Mesenchymal stem cell (in vitro differentiated cells and primary cell): Measurements from ENCODE around the gene FAM83F.

Experiments
- DNase-seq: peaks from one replicate; pipeline ENCODE4 v3.0.0-alpha.2; 2013
- H2AFZ ChIP-seq: one replicate; pipeline ENCODE4 v1.6.1; 2013; ENCODE audit warnings: low read depth, mild to moderate bottlenecking, control low read depth, inconsistent platforms, low read length, moderate library complexity
- H2AK5ac ChIP-seq: 2 replicates; pipeline ENCODE4 v1.6.1; 2013; ENCODE audit warnings: low read length, moderate library complexity, mild to moderate bottlenecking, inconsistent platforms; ENCODE audit not compliant: severe bottlenecking
- H2BK120ac ChIP-seq: one replicate; pipeline ENCODE4 v1.6.1; 2013; ENCODE audit warnings: low read depth, mild to moderate bottlenecking, inconsistent platforms, low read length, moderate library complexity
- H2BK12ac ChIP-seq, 2 experiments: one replicate each; pipeline ENCODE4 v1.6.1; 2013; ENCODE audit warnings: inconsistent platforms in 2 of 2, low read length in 2 of 2, mild to moderate bottlenecking in 2 of 2, moderate library complexity in 2 of 2, control low read depth in 1 of 2
- H2BK15ac ChIP-seq: one replicate; pipeline ENCODE4 v1.6.1; 2013; ENCODE audit warnings: mild to moderate bottlenecking, low read depth, inconsistent platforms; ENCODE audit not compliant: poor library complexity, severe bottlenecking
- H2BK5ac ChIP-seq: 2 replicates; pipeline ENCODE4 v1.6.1; 2013; ENCODE audit warnings: low read depth, mild to moderate bottlenecking, low read length, control low read depth, inconsistent platforms; ENCODE audit not compliant: poor library complexity, severe bottlenecking
- H3K14ac ChIP-seq, 2 experiments: one replicate each; pipeline ENCODE4 v1.6.1; 2013; ENCODE audit warnings: inconsistent platforms in 2 of 2, low read length in 2 of 2, control low read depth in 1 of 2, mild to moderate bottlenecking in 1 of 2, moderate library complexity in 1 of 2
- H3K18ac ChIP-seq, 2 experiments: one replicate each; pipeline ENCODE4 v1.6.1; 2013; ENCODE audit warnings: inconsistent platforms in 2 of 2, low read length in 2 of 2, control low read depth in 1 of 2, low read depth in 1 of 2, mild to moderate bottlenecking in 1 of 2
- H3K23ac ChIP-seq, 2 experiments: one replicate each; pipeline ENCODE4 v1.6.1; 2013; ENCODE audit warnings: inconsistent platforms in 2 of 2, low read length in 2 of 2, mild to moderate bottlenecking in 2 of 2, moderate library complexity in 2 of 2, control low read depth in 1 of 2
- H3K27ac ChIP-seq: 2 replicates; pipeline ENCODE4 v1.5.1; 2013; ENCODE audit warnings: mild to moderate bottlenecking, moderate library complexity, low read length, control low read depth, inconsistent platforms; ENCODE audit not compliant: poor library complexity, severe bottlenecking
- H3K27me3 ChIP-seq, 2 experiments: 2 replicates each; pipeline versions ENCODE4 v1.6.1 to v1.7.0; 2013; ENCODE audit warnings: low read length in 2 of 2, mild to moderate bottlenecking in 2 of 2, moderate library complexity in 2 of 2, control low read depth in 1 of 2, inconsistent platforms in 1 of 2; ENCODE audit not compliant: control insufficient read depth in 1 of 2, insufficient read depth in 1 of 2
- H3K36me3 ChIP-seq, 2 experiments: 2 replicates each; pipeline versions ENCODE4 v1.6.1 to v1.7.0; 2013; ENCODE audit warnings: low read length in 2 of 2, control low read depth in 1 of 2, inconsistent platforms in 1 of 2, low read depth in 1 of 2, mild to moderate bottlenecking in 1 of 2; ENCODE audit not compliant: insufficient read depth in 2 of 2, control insufficient read depth in 1 of 2
- H3K4ac ChIP-seq, 2 experiments: one replicate each; pipeline ENCODE4 v1.6.1; 2013; ENCODE audit warnings: inconsistent platforms in 2 of 2, low read length in 2 of 2, mild to moderate bottlenecking in 2 of 2, moderate library complexity in 2 of 2, control low read depth in 1 of 2, low read depth in 1 of 2
- H3K4me1 ChIP-seq: 2 replicates; pipeline ENCODE4 v1.6.1; 2013; ENCODE audit warnings: low read depth, low read length, control low read depth; ENCODE audit not compliant: control insufficient read depth, insufficient read depth
- H3K4me2 ChIP-seq: 2 replicates; pipeline ENCODE4 v1.6.1; 2013; ENCODE audit warnings: low read length, mild to moderate bottlenecking, inconsistent platforms; ENCODE audit not compliant: poor library complexity, severe bottlenecking
- H3K4me3 ChIP-seq, 2 experiments: 2 replicates each; pipeline versions ENCODE4 v1.5.1 to v1.7.0; 2013; ENCODE audit warnings: low read length in 2 of 2, mild to moderate bottlenecking in 2 of 2, control low read depth in 1 of 2, low read depth in 1 of 2; ENCODE audit not compliant: insufficient read depth in 1 of 2
- H3K79me1 ChIP-seq: replicated peaks from 2 replicates; pipeline ENCODE4 v1.6.1; 2013; ENCODE audit warnings: mild to moderate bottlenecking, control low read depth, low read length, inconsistent platforms; ENCODE audit not compliant: poor library complexity, severe bottlenecking
- H3K9ac ChIP-seq: 2 replicates; pipeline ENCODE4 v1.7.0; 2013; ENCODE audit warnings: mild to moderate bottlenecking, low read length, moderate library complexity
- H3K9me3 ChIP-seq: 2 replicates; pipeline ENCODE4 v1.7.0; 2013; ENCODE audit warnings: mild to moderate bottlenecking, low read length; ENCODE audit not compliant: control insufficient read depth
- H4K8ac ChIP-seq: one replicate; pipeline ENCODE4 v1.6.1; 2013; ENCODE audit warnings: inconsistent platforms, mild to moderate bottlenecking, low read length, moderate library complexity
- H4K91ac ChIP-seq: one replicate; pipeline ENCODE4 v1.6.1; 2013; ENCODE audit warnings: mild to moderate bottlenecking, low read length, inconsistent platforms
- WGBS: methylation state at CpG from one replicate; pipeline ENCODE4 v1.1.7; 2013; ENCODE audit warnings: mixed read lengths; 5-methylcytosine and 5-hydroxymethylcytosine counted together

FAM83F gene

GRCh38 chr22:40044870-40045834, 50.4 kb downstream of the FAM83F start:
- peak overlapping the region; percentile 99 for H2AFZ ChIP-seq
- peak overlapping the region in 1 of 2 experiments; percentile 75 for H2BK12ac ChIP-seq
- under 1% methylated on average over 76 of the region's 138 CpGs for WGBS
- peak overlapping the region; percentile 60 for H2BK15ac ChIP-seq
- peak overlapping the region; percentile 42 for H3K27ac ChIP-seq
- no peaks in the 10 kb centered on the region for H3K36me3 ChIP-seq
- peak overlapping the region in 1 of 2 experiments; percentile 97 for H3K23ac ChIP-seq
- peak overlapping the region; percentile 90 to 98 for H3K4me3 ChIP-seq
- H3K18ac ChIP-seq: peak overlapping the region in 1 of 2 experiments; percentile 88
- no peak overlapping the region for H2BK5ac ChIP-seq
- H4K8ac ChIP-seq: peak overlapping the region; percentile 53
- peaks cover 14% of the 10 kb centered on the region for H3K79me1 ChIP-seq
- peak; percentile 49 for DNase-seq
- no peak overlapping the region for H2AK5ac ChIP-seq
- H2BK120ac ChIP-seq: peak overlapping the region; percentile 37
- H3K4ac ChIP-seq: peak overlapping the region; percentile 13 to 84
- H3K27me3 ChIP-seq: peaks cover 0 to 22% of the 10 kb centered on the region in 2 experiments
- peak overlapping the region; percentile 93 for H3K4me2 ChIP-seq
- H3K9ac ChIP-seq: peak overlapping the region; percentile 92
- peaks cover 5% of the 10 kb centered on the region for H3K4me1 ChIP-seq
- peak overlapping the region; percentile 72 for H4K91ac ChIP-seq
- no peaks in the 10 kb centered on the region for H3K9me3 ChIP-seq
- H3K14ac ChIP-seq: peak overlapping the region in 1 of 2 experiments; percentile 78

DNA sequence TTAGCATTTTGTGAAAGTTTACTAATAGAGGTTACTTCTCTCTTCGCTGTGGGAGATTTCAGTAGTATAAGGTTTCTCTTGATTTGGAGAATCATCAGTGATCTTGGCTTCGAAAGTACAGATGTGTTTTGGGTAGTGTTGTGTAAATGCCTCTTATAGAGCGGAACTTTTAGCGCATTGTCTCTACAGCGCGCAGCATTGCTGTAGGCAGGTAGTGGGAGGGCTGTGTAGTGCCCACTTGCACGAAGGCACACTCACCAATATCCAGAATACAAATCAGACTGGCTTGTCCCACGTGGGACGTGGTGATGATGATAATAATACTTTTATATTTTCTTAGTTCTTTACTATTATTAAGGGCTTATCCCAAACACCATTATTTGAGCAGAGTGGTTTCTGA, 51.4 kb downstream of the FAM83F start:
- H2AK5ac ChIP-seq: no peak overlapping the region

DNA sequence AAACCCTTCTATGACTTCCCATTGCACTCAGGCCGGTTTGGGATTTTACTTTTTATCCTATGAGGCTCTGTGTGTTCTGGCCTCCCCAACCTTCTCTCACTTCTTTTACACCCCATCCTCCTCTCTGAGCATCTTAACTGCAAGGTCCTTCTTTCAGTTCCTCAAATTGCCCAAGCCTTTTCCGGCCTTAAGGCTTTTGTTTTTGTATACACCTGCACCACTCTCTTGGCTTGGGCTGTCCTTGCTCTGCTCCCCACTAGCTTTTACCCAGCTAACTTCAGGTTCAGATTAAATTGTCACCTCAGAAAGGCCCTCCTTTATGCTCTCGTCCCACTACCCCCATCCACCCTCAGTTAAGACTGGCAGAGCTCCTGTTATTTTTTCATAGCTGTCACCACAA, 55.5 kb downstream of the FAM83F start:
- H3K18ac ChIP-seq: no peak overlapping the region
- no peak overlapping the region for H3K9ac ChIP-seq
- no peaks in the 10 kb centered on the region for H3K27me3 ChIP-seq
- peaks cover 5% of the 10 kb centered on the region for H3K4me1 ChIP-seq
- no peaks in the 10 kb centered on the region for H3K36me3 ChIP-seq
- no peak overlapping the region for H2AFZ ChIP-seq
- no peak overlapping the region for H2BK12ac ChIP-seq
- no peak overlapping the region for H3K4me2 ChIP-seq
- H3K27ac ChIP-seq: no peak overlapping the region
- no peak overlapping the region for H3K4me3 ChIP-seq
- peaks cover 30% of the 10 kb centered on the region for H3K79me1 ChIP-seq
- H2BK120ac ChIP-seq: peak overlapping the region; percentile 23
- H4K91ac ChIP-seq: no peak overlapping the region
- H4K8ac ChIP-seq: no peak overlapping the region
- H3K23ac ChIP-seq: no peak overlapping the region
- H2AK5ac ChIP-seq: no peak overlapping the region
- H2BK5ac ChIP-seq: no peak overlapping the region
- 81% methylated on average over 3 of the region's 3 CpGs for WGBS
- H3K4ac ChIP-seq: no peak overlapping the region
- DNase-seq: no peak
- H2BK15ac ChIP-seq: no peak overlapping the region
- no peak overlapping the region for H3K14ac ChIP-seq
- no peaks in the 10 kb centered on the region for H3K9me3 ChIP-seq

More for the DNA sequence above, 51.4 kb downstream of the FAM83F start:
- Histone ChIP-seq H3K79me1 (peaks cover 20% of the 10 kb centered on the region), H3K18ac (no peak overlapping the region), H3K4me3 (peak overlapping the region in 1 of 2 experiments; percentile 90), H3K36me3 (no peaks in the 10 kb centered on the region), H3K4ac (no peak overlapping the region), H2AFZ (no peak overlapping the region), H2BK12ac (no peak overlapping the region), H4K91ac (no peak overlapping the region), H3K14ac (no peak overlapping the region), H3K27ac (no peak overlapping the region), H3K9ac (peak overlapping the region; percentile 89), H2BK15ac (no peak overlapping the region), H4K8ac (no peak overlapping the region), H3K4me1 (peaks cover 5% of the 10 kb centered on the region), H3K27me3 (peaks cover 0 to 13% of the 10 kb centered on the region in 2 experiments), H3K9me3 (no peaks in the 10 kb centered on the region), H3K23ac (no peak overlapping the region), H2BK5ac (no peak overlapping the region), H3K4me2 (no peak overlapping the region), H2BK120ac (no peak overlapping the region)
- no peak for DNase-seq
- 79% methylated on average over 2 of the region's 9 CpGs for WGBS

DNA sequence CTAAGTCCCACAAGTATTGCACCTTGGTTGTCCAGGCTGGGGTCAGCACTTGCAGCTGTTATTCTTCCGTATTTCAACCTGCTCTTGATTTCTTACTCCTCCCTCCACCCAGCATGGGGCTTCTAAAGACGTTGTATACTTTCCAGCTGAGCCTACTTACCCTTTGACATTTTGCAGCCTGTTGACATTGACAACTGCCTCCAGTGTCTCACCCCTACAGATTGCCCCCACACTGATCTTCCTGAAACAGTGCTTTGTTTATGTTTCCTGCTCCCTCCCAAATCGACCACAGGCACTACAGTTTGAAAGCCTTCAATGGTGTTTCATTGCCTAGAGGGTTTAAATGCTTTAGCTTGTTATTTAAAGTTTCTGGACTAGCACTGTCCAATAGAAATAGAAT, 56.6 kb downstream of the FAM83F start:
- Histone ChIP-seq H3K79me1 (peaks cover 27% of the 10 kb centered on the region), H3K4me3 (no peak overlapping the region), H2BK120ac (no peak overlapping the region), H2BK15ac (no peak overlapping the region), H2BK12ac (no peak overlapping the region), H3K18ac (no peak overlapping the region), H3K4me1 (no peaks in the 10 kb centered on the region), H4K8ac (no peak overlapping the region), H2AFZ (no peak overlapping the region), H3K14ac (no peak overlapping the region), H3K27me3 (no peaks in the 10 kb centered on the region), H3K36me3 (no peaks in the 10 kb centered on the region), H2BK5ac (no peak overlapping the region), H3K4ac (no peak overlapping the region), H3K23ac (no peak overlapping the region), H2AK5ac (no peak overlapping the region), H3K9me3 (no peaks in the 10 kb centered on the region), H4K91ac (no peak overlapping the region), H3K27ac (no peak overlapping the region), H3K9ac (no peak overlapping the region), H3K4me2 (no peak overlapping the region)
- DNase-seq: peak; percentile 19
- WGBS: 13% methylated on average over 2 of the region's 3 CpGs
